WTC11 (cell line): ENCODE data around the gene SAFB. TPM values are rescaled to one million over a fixed set of nuclear protein-coding genes. Genes with fewer than 3 reads are reported as not detected.

ENCODE experiments used
- ATAC-seq: fragments of 200-7000 bp; cut with Tn5 transposase; 2 replicates; pipeline ENCODE4 v1.10.0; 2021; ENCODE audit warnings: mild to moderate bottlenecking, moderate library complexity
- CTCF ChIA-PET: fragments of 300-600 bp; sonication (Branson Sonifier 250); formaldehyde crosslinking; loops from one replicate; lab custom pipeline; 2021; ENCODE audit warnings: antibody characterized with exemption; lab: Charles Lee
- POLR2A ChIA-PET: fragments of 350-600 bp; sonication (Branson Sonifier 250); formaldehyde crosslinking; loops from one replicate; lab custom pipeline; 2021; ENCODE audit warnings: antibody characterized with exemption; lab: Charles Lee
- DNase-seq: peaks from one replicate; pipeline ENCODE4 v3.0.0; 2021; ENCODE audit warnings: low spot score
- H3K27ac Mint-ChIP-seq: 2 replicates; pipeline ENCODE4 v1.8.0; 2021; ENCODE audit warnings: mixed read lengths
- H3K27me3 Mint-ChIP-seq: 2 replicates; pipeline ENCODE4 v1.8.0; 2021; ENCODE audit warnings: low read depth, mild to moderate bottlenecking, moderate library complexity, mixed read lengths
- H3K36me3 Mint-ChIP-seq: 2 replicates; pipeline ENCODE4 v1.8.0; 2021; ENCODE audit warnings: mixed read lengths
- H3K4me1 Mint-ChIP-seq: 2 replicates; pipeline ENCODE4 v1.8.0; 2022; ENCODE audit warnings: mixed read lengths
- H3K4me3 Mint-ChIP-seq: 2 replicates; pipeline ENCODE4 v1.8.0; 2021; ENCODE audit warnings: mild to moderate bottlenecking, moderate library complexity, mixed read lengths
- H3K9me3 Mint-ChIP-seq: 2 replicates; pipeline ENCODE4 v1.8.0; 2021; ENCODE audit warnings: mixed read lengths
- ATF6 ChIP-seq: sonication (generic); formaldehyde crosslinking; IDR thresholded peaks from 2 replicates; pipeline ENCODE4 v1.8.1; 2023; ENCODE audit warnings: mild to moderate bottlenecking, missing genetic modification reagents
- CREM ChIP-seq: sonication (generic); formaldehyde crosslinking; IDR thresholded peaks from 2 replicates; pipeline ENCODE4 v1.8.1; 2022; ENCODE audit warnings: mild to moderate bottlenecking, missing genetic modification reagents, moderate library complexity
- CTCF ChIP-seq: fragments of 200-600 bp; IDR thresholded peaks from 2 replicates; pipeline ENCODE4 v1.8.0; 2022; ENCODE audit warnings: antibody characterized with exemption
- E2F4 ChIP-seq: sonication (generic); formaldehyde crosslinking; IDR thresholded peaks from 2 replicates; pipeline ENCODE4 v1.8.1; 2022; ENCODE audit warnings: low read depth, mild to moderate bottlenecking, moderate library complexity, missing genetic modification reagents, borderline replicate concordance
- EMX1 ChIP-seq: fragments of 250-450 bp; sonication (Bioruptor Pico); IDR thresholded peaks from 2 replicates; pipeline ENCODE4 v1.8.0; 2021; ENCODE audit warnings: mild to moderate bottlenecking
- GTF2I ChIP-seq: fragments of 250-450 bp; sonication (Bioruptor Pico); conservative IDR thresholded peaks from 2 replicates; pipeline ENCODE4 v1.4.0; 2021; ENCODE audit warnings: mild to moderate bottlenecking
- HMGA2 ChIP-seq: fragments of 250-450 bp; sonication (Bioruptor Pico); IDR thresholded peaks from 2 replicates; pipeline ENCODE4 v1.4.0; 2021; ENCODE audit warnings: mild to moderate bottlenecking, moderate library complexity
- IRF2 ChIP-seq: sonication (generic); formaldehyde crosslinking; IDR thresholded peaks from 2 replicates; pipeline ENCODE4 v1.8.0; 2022; ENCODE audit warnings: low read depth, missing genetic modification reagents, borderline replicate concordance
- PREB ChIP-seq: sonication (generic); formaldehyde crosslinking; IDR thresholded peaks from 2 replicates; pipeline ENCODE4 v1.8.1; 2022; ENCODE audit warnings: mild to moderate bottlenecking, missing genetic modification reagents, moderate library complexity, borderline replicate concordance
- PRRX2 ChIP-seq: fragments of 250-450 bp; sonication (Bioruptor Pico); IDR thresholded peaks from 2 replicates; pipeline ENCODE4 v1.8.0; 2021; ENCODE audit warnings: mild to moderate bottlenecking
- SP1 ChIP-seq: sonication (generic); formaldehyde crosslinking; conservative IDR thresholded peaks from 2 replicates; pipeline ENCODE4 v1.8.1; 2022; ENCODE audit warnings: missing genetic modification reagents
- STAT6 ChIP-seq: sonication (generic); formaldehyde crosslinking; conservative IDR thresholded peaks from 2 replicates; pipeline ENCODE4 v1.8.1; 2023; ENCODE audit warnings: mild to moderate bottlenecking, low read depth, missing genetic modification reagents, moderate library complexity
- TEAD4 ChIP-seq: sonication (generic); formaldehyde crosslinking; IDR thresholded peaks from 2 replicates; pipeline ENCODE4 v1.8.0; 2022; ENCODE audit warnings: mild to moderate bottlenecking, missing genetic modification reagents
- ZBTB21 ChIP-seq: sonication (generic); formaldehyde crosslinking; IDR thresholded peaks from 2 replicates; pipeline ENCODE4 v1.8.1; 2023; ENCODE audit warnings: mild to moderate bottlenecking, missing genetic modification reagents, borderline replicate concordance
- ZNF219 ChIP-seq: sonication (generic); formaldehyde crosslinking; IDR thresholded peaks from 2 replicates; pipeline ENCODE4 v1.8.0; 2023; ENCODE audit warnings: missing genetic modification reagents, mild to moderate bottlenecking, borderline replicate concordance
- ZNF423 ChIP-seq: fragments of 250-450 bp; sonication (Bioruptor Pico); IDR thresholded peaks from 2 replicates; pipeline ENCODE4 v2.1.2; 2022; ENCODE audit warnings: mild to moderate bottlenecking, moderate library complexity
- total RNA-seq: library from RNA; stranded (reverse); gene quantifications from 3 replicates; pipeline ENCODE4 v1.2.3, GENCODE V29; 2021

The SAFB gene
- total RNA-seq, 1 experiment from 2014 or later, result 141 TPM

- CTCF ChIA-PET, result no interaction called here
- H3K36me3 Mint-ChIP-seq, result peaks cover 85% of the 10 kb centered on the region
- no peaks in the 10 kb centered on the region for H3K9me3 Mint-ChIP-seq
- no peak overlapping the region for H3K4me3 Mint-ChIP-seq
- no peaks in the 10 kb centered on the region for H3K4me1 Mint-ChIP-seq
- TF ChIP-seq PRRX2 (CRISPR knock-in tag) (no peak), CREM (CRISPR knock-in tag) (no peak), ATF6 (CRISPR knock-in tag) (no peak), STAT6 (no peak), ZNF219 (CRISPR knock-in tag) (no peak), HMGA2 (no peak), CTCF (no peak), EMX1 (CRISPR knock-in tag) (no peak), TEAD4 (CRISPR knock-in tag) (no peak), IRF2 (CRISPR knock-in tag) (no peak), GTF2I (CRISPR knock-in tag) (no peak), ZNF423 (no peak), E2F4 (CRISPR knock-in tag) (no peak), PREB (CRISPR knock-in tag) (no peak), SP1 (CRISPR knock-in tag) (no peak), ZBTB21 (CRISPR knock-in tag) (no peak)
- POLR2A ChIA-PET, result no interaction called here
- no peaks in the 10 kb centered on the region for H3K27me3 Mint-ChIP-seq
- no peak for DNase-seq
- H3K27ac Mint-ChIP-seq, result no peak overlapping the region
- ATAC-seq, result no peak
Measured at GRCh38 chr19:5612891-5613865, 9.7 kb upstream of the SAFB start.
